Esophagus muscularis mucosa (tissue), 4 donors: ENCODE results near the gene HS1BP3. TPM values are rescaled to one million over a fixed set of nuclear protein-coding genes. Genes with fewer than 3 reads are reported as not detected.

Source experiments
- DNase-seq: peaks from one replicate; pipeline ENCODE4 v3.0.0-alpha.2; 2017; ENCODE audit errors: extremely low spot score
- H3K27ac ChIP-seq, 4 donors: fragments of 200-600 bp; sonication (generic); replicated peaks in 1 of 4; 1 replicate in 3 of 4; 2 replicates in 1 of 4; pipeline ENCODE4 v1.5.1; 2016 to 2019; ENCODE audit warnings: mild to moderate bottlenecking in 1 of 4
- H3K27me3 ChIP-seq, 4 donors: fragments of 200-600 bp; sonication (generic); one replicate each; pipeline versions ENCODE4 v1.5.1 to v1.6.0; 2016 to 2019
- H3K36me3 ChIP-seq, 4 donors: fragments of 200-600 bp; sonication (generic); one replicate each; pipeline ENCODE4 v1.5.1; 2016 to 2019
- H3K4me1 ChIP-seq, 4 donors: fragments of 200-600 bp; sonication (generic); one replicate each; pipeline ENCODE4 v1.5.1; 2016 to 2019
- H3K4me3 ChIP-seq, 4 donors: fragments of 200-600 bp; sonication (generic); 1 replicate in 2 of 4; 2 replicates in 2 of 4; pipeline ENCODE4 v1.5.1; 2016 to 2019; ENCODE audit warnings: mild to moderate bottlenecking in 4 of 4, moderate library complexity in 1 of 4
- H3K9me3 ChIP-seq, 4 donors: fragments of 200-600 bp; sonication (generic); 1 replicate in 3 of 4; 2 replicates in 1 of 4; pipeline ENCODE4 v1.5.1; 2016 to 2019
- CTCF ChIP-seq, 3 experiments: fragments of 200-600 bp in 2 of 3; fragments of 450-650 bp in 1 of 3; sonication (generic) in 2 of 3; IDR thresholded peaks; one replicate each; pipeline ENCODE4 v1.5.1; 2017 to 2019; ENCODE audit warnings: antibody characterized with exemption in 3 of 3, mild to moderate bottlenecking in 2 of 3, moderate library complexity in 1 of 3
- EP300 ChIP-seq: sonication (generic); formaldehyde crosslinking; IDR thresholded peaks from one replicate; pipeline ENCODE4 v1.6.1; 2017; ENCODE audit warnings: antibody characterized with exemption
- POLR2A ChIP-seq: fragments of 450-650 bp; IDR thresholded peaks from one replicate; pipeline ENCODE4 v1.6.1; 2017; ENCODE audit warnings: antibody characterized with exemption, moderate library complexity, mild to moderate bottlenecking, low read depth
- POLR2AphosphoS5 ChIP-seq, 2 donors: sonication (generic); formaldehyde crosslinking; IDR thresholded peaks; one replicate each; pipeline ENCODE4 v1.6.1; 2017; ENCODE audit warnings: antibody characterized with exemption in 2 of 2
- WGBS: methylation state at CpG from one replicate; pipeline ENCODE4 v1.1.5; 2018; 5-methylcytosine and 5-hydroxymethylcytosine counted together
- intact Hi-C: fragments of 100-400 bp; cut with DNase I; formaldehyde crosslinking; loops from one replicate; pipeline ENCODE4 v1.15.1; 2023
- total RNA-seq, 4 donors: library from RNA; depleted of rRNA; stranded (reverse); fragments of >200 nt; gene quantifications; one replicate each; pipeline versions ENCODE4 v1.1.0 to v1.2.1, GENCODE V29; 2016

The HS1BP3 gene
- total RNA-seq, 4 donors from 2014 or later = 42.6 to 95.6 (median 60.0) TPM

GRCh38 chr2:20580690-20581437 lies 70.0 kb downstream of the HS1BP3 start:
- Histone ChIP-seq H3K4me3 (no peak overlapping the region), H3K27me3 (no peaks in the 10 kb centered on the region), H3K4me1 (peaks cover 76 to 86% (median 78%) of the 10 kb centered on the region in 4 donors), H3K27ac (peak overlapping the region; percentile 20 to 84 (median 79)), H3K9me3 (peaks cover 0 to 7% (median 5%) of the 10 kb centered on the region in 4 donors), H3K36me3 (no peaks in the 10 kb centered on the region)
- no peak for TF ChIP-seq POLR2A
- no peak for TF ChIP-seq EP300
- no peak for TF ChIP-seq POLR2AphosphoS5 (IDR thresholded peaks at IDR 0.05)
- no peak for TF ChIP-seq CTCF (IDR thresholded peaks at IDR 0.05)
- DNase-seq = no peak
- WGBS = 68% methylated on average over 3 of the region's 4 CpGs
- intact Hi-C loops = no loop called here

- intact Hi-C loops = no loop called here
- Histone ChIP-seq H3K27ac (peak overlapping the region; percentile 77 to 84 (median 81)), H3K27me3 (no peaks in the 10 kb centered on the region), H3K36me3 (no peaks in the 10 kb centered on the region), H3K4me3 (no peak overlapping the region), H3K9me3 (peaks cover 0 to 7% (median 5%) of the 10 kb centered on the region in 4 donors), H3K4me1 (peaks cover 73 to 86% (median 78%) of the 10 kb centered on the region in 4 donors)
- 73% methylated on average over 1 of the region's 1 CpG for WGBS
- DNase-seq = no peak
- TF ChIP-seq CTCF (IDR thresholded peaks at IDR 0.05) (no peak), POLR2A (no peak), POLR2AphosphoS5 (IDR thresholded peaks at IDR 0.05) (no peak), EP300 (no peak)
Measured at GRCh38 chr2:20579866-20580265, 71.0 kb downstream of the HS1BP3 start.

- no peak overlapping the region for H3K4me3 ChIP-seq
- no peaks in the 10 kb centered on the region for H3K27me3 ChIP-seq
- peaks cover 0 to 7% (median 5%) of the 10 kb centered on the region in 4 donors for H3K9me3 ChIP-seq
- DNase-seq = peak; percentile 96
- H3K27ac ChIP-seq = peak overlapping the region; percentile 77 to 84 (median 81)
- intact Hi-C loops = no loop called here
- TF ChIP-seq POLR2A = no peak
- peak; percentile 67 to 74 for TF ChIP-seq POLR2AphosphoS5 (IDR thresholded peaks at IDR 0.05)
- WGBS = 29% methylated on average over 9 of the region's 15 CpGs
- no peaks in the 10 kb centered on the region for H3K36me3 ChIP-seq
- peaks cover 73 to 86% (median 78%) of the 10 kb centered on the region in 4 donors for H3K4me1 ChIP-seq
Measured at GRCh38 chr2:20578895-20579825, 71.7 kb downstream of the HS1BP3 start.

GRCh38 chr2:20578266-20578894 lies 72.5 kb downstream of the HS1BP3 start:
- TF ChIP-seq CTCF (IDR thresholded peaks at IDR 0.05) (no peak), POLR2A (no peak), POLR2AphosphoS5 (IDR thresholded peaks at IDR 0.05) (no peak), EP300 (no peak)
- Histone ChIP-seq H3K27ac (peak overlapping the region; percentile 77 to 84 (median 81)), H3K36me3 (no peaks in the 10 kb centered on the region), H3K27me3 (no peaks in the 10 kb centered on the region), H3K4me3 (no peak overlapping the region), H3K9me3 (peaks cover 0 to 7% (median 5%) of the 10 kb centered on the region in 4 donors), H3K4me1 (peaks cover 73 to 86% (median 78%) of the 10 kb centered on the region in 4 donors)
- DNase-seq = no peak
- 100% methylated on average over 1 of the region's 6 CpGs for WGBS
- intact Hi-C loops = no loop called here
